Measurements from ENCODE around the gene H2AZ1.
"Not testable (repeated sequence)": the region's sequence is repeated elsewhere in the genome, so short reads cannot be mapped to it uniquely, and the experiment has no call there.

H2AZ1 gene

DNA sequence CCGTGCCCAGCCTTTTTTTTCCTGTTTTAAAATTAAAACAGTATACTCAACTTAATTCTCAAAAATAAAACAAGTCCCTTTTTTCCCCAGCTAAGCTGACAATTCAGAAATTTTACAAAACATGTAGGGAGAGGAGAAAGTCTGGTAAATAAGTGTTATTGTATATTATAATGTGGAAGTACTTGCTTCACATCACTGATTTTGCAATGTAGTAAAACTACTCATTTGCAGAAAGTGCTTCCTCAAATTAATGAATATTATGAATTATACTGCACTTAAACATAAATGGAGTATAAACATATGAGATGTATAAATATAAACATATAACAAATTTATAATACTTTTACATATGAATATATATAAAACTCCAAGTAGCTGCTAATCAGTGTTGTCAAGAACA, 11.6 kb upstream of the H2AZ1 start:
- H3K4me3 ChIP-seq (ENCODE audit: control insufficient read depth, low read depth, low read length) = no peak overlapping the region
- DNase-seq (ENCODE audit: low read depth) = no peak
- TF ChIP-seq, protein P1, sequence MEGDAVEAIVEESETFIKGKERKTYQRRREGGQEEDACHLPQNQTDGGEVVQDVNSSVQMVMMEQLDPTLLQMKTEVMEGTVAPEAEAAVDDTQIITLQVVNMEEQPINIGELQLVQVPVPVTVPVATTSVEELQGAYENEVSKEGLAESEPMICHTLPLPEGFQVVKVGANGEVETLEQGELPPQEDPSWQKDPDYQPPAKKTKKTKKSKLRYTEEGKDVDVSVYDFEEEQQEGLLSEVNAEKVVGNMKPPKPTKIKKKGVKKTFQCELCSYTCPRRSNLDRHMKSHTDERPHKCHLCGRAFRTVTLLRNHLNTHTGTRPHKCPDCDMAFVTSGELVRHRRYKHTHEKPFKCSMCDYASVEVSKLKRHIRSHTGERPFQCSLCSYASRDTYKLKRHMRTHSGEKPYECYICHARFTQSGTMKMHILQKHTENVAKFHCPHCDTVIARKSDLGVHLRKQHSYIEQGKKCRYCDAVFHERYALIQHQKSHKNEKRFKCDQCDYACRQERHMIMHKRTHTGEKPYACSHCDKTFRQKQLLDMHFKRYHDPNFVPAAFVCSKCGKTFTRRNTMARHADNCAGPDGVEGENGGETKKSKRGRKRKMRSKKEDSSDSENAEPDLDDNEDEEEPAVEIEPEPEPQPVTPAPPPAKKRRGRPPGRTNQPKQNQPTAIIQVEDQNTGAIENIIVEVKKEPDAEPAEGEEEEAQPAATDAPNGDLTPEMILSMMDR (IDR thresholded peaks at IDR 0.05; ENCODE audit: control insufficient read depth, insufficient read depth, low read depth, low read length, missing control alignments) = no peak

DNA sequence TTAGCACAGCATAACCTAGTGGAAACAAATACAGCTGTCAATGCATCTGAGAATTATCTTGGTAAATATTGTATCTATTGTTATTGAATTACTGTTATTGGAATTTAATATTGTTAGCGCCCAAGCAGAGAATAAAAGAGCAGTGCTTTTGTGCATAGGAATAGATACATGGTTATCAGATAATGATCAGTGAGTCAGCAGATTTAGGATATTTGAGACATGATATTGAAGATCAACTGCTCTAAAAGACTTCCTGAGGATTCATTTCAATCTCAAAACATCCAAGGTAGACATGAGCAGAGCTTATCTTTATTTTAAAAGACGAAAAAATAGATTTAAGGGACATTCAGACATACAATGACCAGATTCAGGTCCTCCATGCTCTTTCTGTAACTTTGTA, 10.6 kb upstream of the H2AZ1 start:
- TF ChIP-seq, protein P1 (IDR thresholded peaks at IDR 0.05; ENCODE audit: control insufficient read depth, insufficient read depth, low read depth, low read length, missing control alignments) = no peak
- H3K4me3 ChIP-seq (ENCODE audit: control insufficient read depth, low read depth, low read length) = no peak overlapping the region
- DNase-seq (ENCODE audit: low read depth) = no peak

- not testable (repeated sequence) for H3K4me3 ChIP-seq (ENCODE audit: control insufficient read depth, low read depth, low read length); DNase-seq (ENCODE audit: low read depth)
Measured at GRCh38 chr4:99958207-99958606, 8.1 kb upstream of the H2AZ1 start.

GRCh38 chr4:99950913-99951254, 809 bp upstream of the H2AZ1 start:
- H3K4me3 ChIP-seq (ENCODE audit: control insufficient read depth, low read depth, low read length) = peak overlapping the region; percentile 89
- no peak for DNase-seq (ENCODE audit: low read depth)
- TF ChIP-seq, protein P1 (IDR thresholded peaks at IDR 0.05; ENCODE audit: control insufficient read depth, insufficient read depth, low read depth, low read length, missing control alignments) = no peak

DNA sequence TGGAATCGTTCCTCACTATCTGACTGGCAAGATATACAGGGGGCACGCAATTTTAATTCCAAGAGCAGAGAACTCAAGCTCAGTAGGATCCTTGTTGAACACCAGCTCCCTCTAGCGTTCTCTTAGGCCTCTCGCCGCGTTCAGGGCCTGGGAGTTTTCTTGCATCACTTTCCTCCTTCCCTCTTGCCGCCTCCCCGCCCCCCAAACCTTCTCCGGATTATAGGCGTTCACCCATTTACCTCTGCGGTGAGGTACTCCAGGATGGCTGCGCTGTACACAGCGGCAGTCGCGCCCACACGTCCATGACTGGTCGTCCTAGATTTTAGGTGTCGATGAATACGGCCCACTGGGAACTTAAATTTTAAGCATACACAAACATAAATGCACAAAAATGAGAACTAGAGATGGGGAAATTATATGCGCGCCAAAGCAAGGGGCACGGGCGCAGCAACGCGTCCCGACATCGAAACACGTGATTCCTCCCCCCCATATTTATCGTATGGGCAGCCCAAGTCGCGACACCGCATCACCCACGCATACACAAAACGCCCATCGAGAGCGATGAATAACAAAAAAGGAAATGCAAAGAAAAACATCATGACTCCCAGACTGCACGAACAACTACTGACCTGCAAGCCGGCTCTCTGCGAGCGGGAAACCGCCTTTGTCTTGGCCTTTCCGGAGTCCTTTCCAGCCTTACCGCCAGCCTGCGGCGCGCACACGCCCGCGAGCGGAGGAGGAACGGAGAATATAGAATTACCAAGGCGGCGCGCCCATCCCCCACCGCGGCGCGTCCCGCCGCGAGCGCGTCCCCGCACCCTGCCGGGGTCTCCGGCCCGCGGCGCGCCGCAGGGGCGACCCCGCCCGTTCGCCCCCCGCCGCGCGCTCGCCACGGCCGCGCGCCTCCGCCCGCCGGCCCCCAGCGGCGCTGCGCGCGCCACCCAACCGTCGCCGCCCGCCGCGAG, 759 bp downstream of the H2AZ1 start:
- TF ChIP-seq, protein P1 (IDR thresholded peaks at IDR 0.05; ENCODE audit: control insufficient read depth, insufficient read depth, low read depth, low read length, missing control alignments) = peak; percentile 91
- H3K4me3 ChIP-seq (ENCODE audit: control insufficient read depth, low read depth, low read length) = peak overlapping the region; percentile 89
- DNase-seq (ENCODE audit: low read depth) = peak; percentile 80

- DNase-seq (ENCODE audit: low read depth) = no peak
- TF ChIP-seq, protein P1 (IDR thresholded peaks at IDR 0.05; ENCODE audit: control insufficient read depth, insufficient read depth, low read depth, low read length, missing control alignments) = no peak
- no peak overlapping the region for H3K4me3 ChIP-seq (ENCODE audit: control insufficient read depth, low read depth, low read length)
Measured at GRCh38 chr4:99947608-99948007, 2.5 kb downstream of the H2AZ1 start.

DNA sequence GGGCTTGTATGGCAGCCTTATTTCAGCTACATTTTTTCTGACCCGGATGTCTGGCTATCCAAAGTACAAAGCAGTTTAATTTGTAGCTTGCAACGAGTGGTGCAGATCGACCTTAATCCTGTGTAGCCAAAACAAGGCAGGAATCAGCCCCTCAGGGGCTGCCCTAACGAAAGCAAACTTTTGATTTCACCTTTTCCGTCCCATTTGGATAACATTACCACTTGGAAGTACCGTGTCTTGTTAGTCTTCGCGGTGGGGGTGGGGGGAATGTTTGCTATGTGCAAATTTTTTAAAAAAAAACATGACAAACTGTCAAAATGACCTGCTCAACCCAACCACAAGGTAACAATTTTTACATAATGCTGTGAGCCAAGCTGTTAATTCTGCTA, 2.9 kb downstream of the H2AZ1 start:
- peak overlapping the region; percentile 54 for H3K4me3 ChIP-seq (ENCODE audit: control insufficient read depth, low read depth, low read length)
- TF ChIP-seq, protein P1 (IDR thresholded peaks at IDR 0.05; ENCODE audit: control insufficient read depth, insufficient read depth, low read depth, low read length, missing control alignments) = no peak
- no peak for DNase-seq (ENCODE audit: low read depth)
